GM13976 (cell line): ENCODE results near the gene POU6F2.

Source experiments
- DNase-seq: peaks from one replicate; pipeline ENCODE4 v3.0.0; 2012; ENCODE audit warnings: low spot score
- CTCF ChIP-seq: IDR thresholded peaks from 2 replicates; pipeline ENCODE4 v1.5.1; 2012; ENCODE audit warnings: borderline replicate concordance, mild to moderate bottlenecking; ENCODE audit not compliant: insufficient read depth; ENCODE audit errors: extremely low read depth, missing control alignments, control extremely low read depth
- in situ Hi-C: fragments of 300-500 bp; cut with MboI; formaldehyde crosslinking; loops from one replicate; pipeline ENCODE4 v1.12.0; 2022; ENCODE audit warnings: low sequenced_read_pairs, mixed read lengths, inconsistent platforms; ENCODE audit not compliant: unreplicated experiment

Gene POU6F2

DNA sequence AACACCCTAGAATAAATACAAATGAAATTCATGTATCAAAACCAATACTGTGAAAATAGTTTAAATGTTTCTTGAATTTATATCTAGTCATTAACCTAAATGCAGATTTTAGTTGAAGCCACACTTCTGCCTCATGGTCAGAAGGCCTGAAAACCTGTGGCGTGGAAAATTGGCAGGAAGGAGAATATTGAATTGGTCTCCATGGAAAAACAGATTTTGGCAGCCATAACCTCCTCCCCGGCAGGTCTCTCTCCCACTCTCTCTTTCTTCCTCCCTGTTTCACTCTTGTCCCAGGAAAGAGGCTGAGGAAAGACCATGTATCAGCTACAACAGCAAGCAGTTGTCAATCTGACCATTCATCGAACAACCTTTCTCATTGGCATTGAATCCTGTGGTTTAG is 427.9 kb downstream of the POU6F2 start:
- no peak for DNase-seq
- no peak for TF ChIP-seq CTCF
- in situ Hi-C loops, result no loop called here

DNA sequence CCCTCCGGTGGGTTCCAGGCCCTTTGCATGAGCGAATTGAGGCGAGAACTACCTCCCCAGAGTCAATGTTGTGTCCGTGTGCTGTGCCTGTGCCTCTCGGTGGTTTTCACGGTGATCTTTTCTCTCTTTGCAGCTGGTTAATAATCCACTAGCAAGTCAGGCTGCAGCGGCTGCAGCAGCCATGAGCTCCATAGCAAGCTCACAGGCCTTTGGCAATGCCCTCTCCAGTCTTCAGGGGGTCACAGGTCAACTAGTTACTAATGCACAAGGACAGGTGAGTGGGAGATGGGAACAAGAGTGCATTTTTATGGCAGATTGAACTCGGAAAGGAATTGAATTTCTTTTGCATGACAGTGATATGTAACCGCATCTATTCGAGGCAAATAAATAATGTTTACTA is 428.8 kb downstream of the POU6F2 start:
- in situ Hi-C loops, result no loop called here
- no peak for TF ChIP-seq CTCF
- DNase-seq, result no peak

DNA sequence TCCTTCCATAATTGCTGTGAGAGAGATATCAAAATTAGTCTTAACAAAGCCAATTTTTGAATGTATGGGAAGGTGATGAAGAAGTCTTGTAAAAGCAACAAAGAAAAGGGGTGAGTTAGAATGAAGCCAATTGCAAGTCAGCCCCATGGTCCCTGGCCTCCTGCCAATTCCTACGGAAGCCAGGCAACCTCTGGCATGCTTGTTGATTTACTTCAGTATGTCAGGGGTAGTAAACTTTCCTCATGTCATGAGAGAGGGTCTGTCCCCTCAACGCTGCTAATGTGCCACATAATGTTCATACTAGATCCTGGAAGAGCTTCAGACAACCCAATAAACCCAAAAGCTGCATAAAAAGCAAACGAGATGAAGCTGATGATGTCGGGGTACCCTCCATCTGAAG is 429.4 kb downstream of the POU6F2 start:
- in situ Hi-C loops, result no loop called here
- TF ChIP-seq CTCF, result no peak
- DNase-seq, result no peak

GRCh38 chr7:39407723-39408122 is 430.0 kb downstream of the POU6F2 start:
- no peak for TF ChIP-seq CTCF
- in situ Hi-C loops, result no loop called here
- DNase-seq, result no peak

- in situ Hi-C loops, result no loop called here
- TF ChIP-seq CTCF, result no peak
- no peak for DNase-seq
Measured at GRCh38 chr7:39408906-39409305, 431.2 kb downstream of the POU6F2 start.

DNA sequence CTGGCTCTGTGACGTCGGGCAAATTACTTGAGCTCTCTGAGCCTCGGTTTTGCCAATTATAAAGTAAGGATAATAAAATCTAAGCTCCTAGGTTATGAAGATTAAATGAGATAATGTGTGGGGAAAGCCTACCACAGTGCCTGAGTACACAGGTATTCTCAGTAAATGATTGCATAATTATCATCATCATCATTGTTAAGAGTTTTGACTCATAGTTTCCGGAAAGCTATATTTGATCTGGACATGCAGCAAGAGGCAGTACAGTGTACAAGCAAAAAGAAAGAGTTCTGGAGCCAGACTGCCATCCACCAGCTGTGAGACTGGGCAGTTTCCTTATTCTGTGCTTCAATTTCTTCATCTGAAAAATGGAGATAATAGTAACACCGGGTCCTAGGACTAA is 432.9 kb downstream of the POU6F2 start:
- in situ Hi-C loops, result no loop called here
- TF ChIP-seq CTCF, result no peak
- DNase-seq, result no peak
